ENCODE results near the gene ABLIM3. TPM values are rescaled to one million over a fixed set of nuclear protein-coding genes. Genes with fewer than 3 reads are reported as not detected.
"Not testable (repeated sequence)": the region's sequence is repeated elsewhere in the genome, so short reads cannot be mapped to it uniquely, and the experiment has no call there.

ABLIM3 gene
- total RNA-seq, 1 donor from 2014 or later: 87.7 TPM

DNA sequence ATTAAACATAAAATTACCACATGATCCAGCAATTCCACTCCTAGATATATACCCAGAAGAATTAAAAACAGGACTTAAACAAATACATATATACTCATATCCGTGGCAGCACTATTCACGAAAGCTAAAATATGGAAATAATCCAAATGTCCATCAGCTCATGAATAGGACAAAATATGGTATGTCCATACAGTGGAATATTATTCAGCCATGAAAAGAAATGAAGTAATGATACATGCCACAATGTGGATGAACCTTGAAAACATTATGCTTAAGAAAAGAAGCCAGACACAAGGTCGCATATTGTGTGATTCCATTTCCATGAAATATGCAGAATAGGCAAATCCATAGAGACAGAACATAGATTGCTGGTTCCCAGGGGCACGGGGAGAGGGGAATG lies 105.6 kb downstream of the ABLIM3 start:
- DNase-seq (ENCODE audit: low spot score): no peak
- ATAC-seq: no peak

GRCh38 chr5:149247726-149248125 lies 106.4 kb downstream of the ABLIM3 start:
- ATAC-seq (no peak), DNase-seq (ENCODE audit: low spot score) (no peak)

- ATAC-seq: no peak
- no peak for DNase-seq (ENCODE audit: low spot score)
Measured at GRCh38 chr5:149251546-149251945, 110.3 kb downstream of the ABLIM3 start.

- peak; percentile 33 for ATAC-seq
- DNase-seq (ENCODE audit: low spot score): no peak
Measured at GRCh38 chr5:149254506-149254905, 113.2 kb downstream of the ABLIM3 start.

DNA sequence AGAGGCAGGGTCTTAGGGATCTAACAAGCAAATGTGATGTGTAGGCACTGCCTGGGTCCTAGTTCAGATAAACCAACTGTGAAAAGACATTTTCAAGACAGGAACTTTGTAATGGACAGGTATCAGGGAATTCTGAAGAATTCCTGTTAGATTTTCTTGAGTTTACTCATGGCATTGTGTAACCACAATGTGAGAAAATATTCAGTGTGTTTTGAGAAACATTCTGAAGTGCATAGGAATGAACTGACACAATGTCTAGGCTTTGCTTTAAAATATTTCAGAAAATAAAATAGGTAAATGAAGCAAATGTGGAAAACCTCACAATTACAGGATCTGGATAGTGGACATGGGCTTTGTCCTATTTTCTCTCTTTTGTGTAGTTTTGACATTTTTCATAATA lies 115.2 kb downstream of the ABLIM3 start:
- ATAC-seq: no peak
- DNase-seq (ENCODE audit: low spot score): no peak

- DNase-seq (ENCODE audit: low spot score) (no peak), ATAC-seq (no peak)
Measured at GRCh38 chr5:149257131-149257530, 115.8 kb downstream of the ABLIM3 start.

GRCh38 chr5:149257889-149258705 lies 116.8 kb downstream of the ABLIM3 start:
- no peak for ATAC-seq
- DNase-seq (ENCODE audit: low spot score): no peak

- ATAC-seq: peak; percentile 6
- DNase-seq (ENCODE audit: low spot score): no peak
Measured at GRCh38 chr5:149260761-149261160, 119.5 kb downstream of the ABLIM3 start.

- ATAC-seq: peak; percentile 21
Measured at GRCh38 chr5:149261246-149261645, 120.0 kb downstream of the ABLIM3 start.

DNA sequence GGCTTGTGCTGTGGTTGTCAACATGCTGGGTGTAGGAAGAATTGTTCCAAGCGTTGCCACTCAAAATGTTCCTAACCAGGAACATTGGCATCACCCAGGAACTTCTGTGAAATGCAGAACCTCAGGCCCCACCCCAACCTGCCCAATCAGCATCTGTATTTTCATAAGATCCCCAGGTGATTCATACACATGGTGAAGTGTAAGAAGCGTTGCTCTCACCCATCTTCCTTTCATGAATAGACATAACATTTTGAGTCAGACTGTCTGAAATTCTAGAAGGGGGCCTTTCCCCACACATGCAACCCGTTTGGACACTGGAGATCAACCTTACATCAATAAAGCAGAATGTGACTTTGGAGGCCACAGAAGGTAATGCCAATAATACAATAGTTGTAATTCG lies 121.0 kb downstream of the ABLIM3 start:
- DNase-seq (ENCODE audit: low spot score) (no peak), ATAC-seq (no peak)

More at GRCh38 chr5:149261246-149261645, 120.0 kb downstream of the ABLIM3 start:
- no peak for DNase-seq (ENCODE audit: low spot score)

- DNase-seq (ENCODE audit: low spot score) (peak; percentile 58), ATAC-seq (peak; percentile 87)
Measured at GRCh38 chr5:149264439-149265067, 123.3 kb downstream of the ABLIM3 start.

DNA sequence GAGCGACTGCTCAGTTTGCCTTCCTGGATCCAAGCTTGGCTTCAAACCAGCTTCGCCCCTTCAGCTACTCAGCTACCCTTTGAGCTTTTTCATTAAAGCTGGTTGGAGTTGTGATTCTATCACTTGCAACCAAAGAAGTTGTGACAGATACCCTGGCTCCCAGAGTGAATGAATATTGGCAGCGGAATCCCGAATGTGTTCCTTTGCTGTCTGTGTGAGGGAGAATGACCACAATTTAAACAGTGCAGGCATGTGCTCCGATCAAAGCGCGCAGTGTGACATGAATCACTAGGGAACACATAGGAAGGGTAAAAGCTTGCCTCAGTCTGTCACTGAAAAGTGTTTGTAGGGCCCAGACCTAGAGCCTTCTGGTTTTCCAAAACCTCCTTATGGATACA lies 123.8 kb downstream of the ABLIM3 start:
- DNase-seq (ENCODE audit: low spot score): no peak
- ATAC-seq: no peak

DNA sequence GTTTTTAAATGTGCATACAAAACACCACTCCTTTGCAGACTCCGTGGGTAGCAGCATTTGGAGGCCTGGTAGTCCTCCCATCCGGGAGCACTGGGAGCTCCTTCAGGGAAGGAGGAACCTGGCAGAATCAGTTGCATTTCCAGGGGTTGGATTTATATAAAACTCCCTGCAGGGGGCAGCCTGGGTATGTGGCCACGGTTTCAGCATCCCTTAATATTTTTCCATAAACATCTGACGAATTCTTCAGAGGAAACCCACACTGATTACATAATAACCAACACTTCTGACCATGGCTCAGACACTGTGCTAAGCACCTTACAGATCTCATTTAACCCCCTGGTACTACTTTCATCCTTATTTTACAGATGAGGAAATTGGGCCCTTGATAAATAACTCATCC lies 124.3 kb downstream of the ABLIM3 start:
- ATAC-seq (peak; percentile 6), DNase-seq (ENCODE audit: low spot score) (no peak)

DNA sequence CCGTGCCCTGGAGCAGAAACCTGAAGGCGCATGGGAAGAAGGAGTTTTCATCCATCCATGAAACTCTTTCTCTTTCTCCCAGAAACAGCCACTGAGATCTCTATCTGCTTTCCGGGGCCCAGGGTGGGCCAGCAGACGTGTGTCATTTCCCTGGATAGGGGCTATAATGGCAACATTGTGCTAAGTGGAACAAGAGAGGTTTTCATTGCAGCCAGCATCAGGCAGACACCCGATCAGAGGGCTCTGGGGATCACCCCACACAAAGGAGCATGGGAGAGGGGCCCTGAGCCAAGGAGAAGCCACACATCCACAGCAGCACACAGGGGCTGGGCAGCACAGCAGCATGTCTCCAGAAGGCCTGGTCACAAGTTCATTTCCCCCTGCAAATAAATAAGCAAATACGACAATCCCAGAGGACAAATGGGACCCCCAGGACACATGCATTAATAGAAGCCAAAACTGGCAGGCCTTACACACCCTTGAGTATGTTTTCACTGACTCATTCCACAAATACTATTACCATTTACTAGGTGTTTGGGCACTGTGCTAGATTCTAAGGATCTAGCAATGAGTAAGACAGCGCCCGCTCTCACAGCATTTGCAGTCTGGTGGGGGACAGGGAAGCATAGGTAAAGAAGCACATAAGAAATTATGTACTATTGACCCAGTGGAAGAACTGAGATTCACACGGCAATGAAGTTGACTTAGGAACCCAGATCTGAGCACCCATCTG lies 126.1 kb downstream of the ABLIM3 start:
- DNase-seq (ENCODE audit: low spot score) (no peak), ATAC-seq (no peak)

GRCh38 chr5:149268928-149269557 lies 127.8 kb downstream of the ABLIM3 start:
- peak; percentile 49 for ATAC-seq

DNA sequence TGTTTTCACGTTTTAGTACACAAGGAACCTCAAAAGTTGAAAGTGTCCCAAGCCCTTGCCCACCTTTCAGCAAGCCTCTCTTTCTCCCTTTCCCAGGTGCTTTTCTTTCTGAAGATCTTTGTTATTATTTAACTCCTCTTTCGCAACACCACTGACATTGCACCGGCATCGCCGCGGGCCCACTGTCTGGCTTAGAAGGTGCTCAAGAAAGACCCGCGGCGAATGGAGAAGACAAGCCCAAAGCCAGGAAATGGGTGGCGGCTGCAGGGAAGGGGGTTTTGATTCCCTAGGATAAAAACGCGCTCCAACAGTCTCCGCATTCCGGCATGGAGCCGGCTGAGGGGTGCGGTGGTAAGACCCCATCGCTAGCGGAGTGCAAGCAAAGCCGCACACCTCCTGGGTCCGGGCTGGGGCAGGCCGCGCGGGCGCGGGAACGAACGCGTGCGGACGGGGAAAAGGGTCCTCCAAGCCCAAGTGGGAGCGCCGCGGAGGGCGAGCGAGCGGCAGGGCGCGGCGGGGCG lies 130.0 kb downstream of the ABLIM3 start:
- no peak for DNase-seq (ENCODE audit: low spot score)
- ATAC-seq: peak; percentile 45

More at GRCh38 chr5:149268928-149269557, 127.8 kb downstream of the ABLIM3 start:
- DNase-seq (ENCODE audit: low spot score): no peak

GRCh38 chr5:149271716-149272563 lies 130.6 kb downstream of the ABLIM3 start, which contains the start of gene AFAP1L1:
TSS of gene AFAP1L1 (plus strand) at chr5:149271859. CDS start at chr5:149271969, 110 bp downstream.
- ATAC-seq (peak; percentile 83), DNase-seq (ENCODE audit: low spot score) (peak; percentile 64)

- ATAC-seq: not testable (repeated sequence)
Measured at GRCh38 chr5:149272781-149273180, 131.5 kb downstream of the ABLIM3 start.

GRCh38 chr5:149273237-149273636 lies 131.9 kb downstream of the ABLIM3 start:
- DNase-seq (ENCODE audit: low spot score) (no peak), ATAC-seq (no peak)

More at GRCh38 chr5:149272781-149273180, 131.5 kb downstream of the ABLIM3 start:
- DNase-seq (ENCODE audit: low spot score): not testable (repeated sequence)

GRCh38 chr5:149273950-149274349 lies 132.7 kb downstream of the ABLIM3 start:
- ATAC-seq (no peak), DNase-seq (ENCODE audit: low spot score) (no peak)

Data from left lobe of liver (tissue), 2 donors.